Endothelial cell of umbilical vein (primary cell): ENCODE results near the gene FBLN2. TPM values are rescaled to one million over a fixed set of nuclear protein-coding genes. Genes with fewer than 3 reads are reported as not detected.

Source experiments
- BruUV-seq: library from RNA; stranded (reverse); fragments of 400-500 nt; replicated peaks from 2 replicates; lab custom pipeline; 2021; lab: Mats Ljungman, UMichigan
- CTCF ChIA-PET: fragments of 300-600, 350-600 bp; sonication (Branson Sonifier 250); formaldehyde crosslinking; loops from one replicate; lab custom pipeline; 2021; ENCODE audit warnings: antibody characterized with exemption, inconsistent platforms; lab: Charles Lee
- POLR2A ChIA-PET: fragments of 300-600, 350-600 bp; sonication (Branson Sonifier 250); formaldehyde crosslinking; loops from one replicate; lab custom pipeline; 2021; ENCODE audit warnings: antibody characterized with exemption, inconsistent platforms; lab: Charles Lee
- DNase-seq: peaks from one replicate; pipeline ENCODE4 v3.0.0-alpha.2; 2011; ENCODE audit warnings: low read depth, low spot score
- FAIRE-seq: peaks from 2 replicates; lab custom pipeline; 2011; peaks lifted over from hg19 to GRCh38; lab: Jason Lieb, UNC
- H2AFZ ChIP-seq: 2 replicates; pipeline ENCODE4 v1.6.0; 2012; ENCODE audit warnings: low read depth, low read length, control low read depth, inconsistent platforms
- H3K27ac ChIP-seq: 2 replicates; pipeline ENCODE4 v1.5.1; 2011; ENCODE audit warnings: low read depth, mild to moderate bottlenecking, control low read depth, low read length, moderate library complexity; ENCODE audit not compliant: insufficient read depth
- H3K27me3 ChIP-seq, 2 experiments: 2 replicates each; pipeline versions ENCODE4 v1.6.0 to v1.6.1; 2011; ENCODE audit warnings: low read length in 2 of 2, mixed read lengths in 1 of 2; ENCODE audit not compliant: control insufficient read depth in 2 of 2, insufficient read depth in 2 of 2
- H3K36me3 ChIP-seq, 2 experiments: 2 replicates in 1 of 2; 3 replicates in 1 of 2; pipeline ENCODE4 v1.5.1; 2011; ENCODE audit warnings: low read length in 2 of 2, mild to moderate bottlenecking in 1 of 2, moderate library complexity in 1 of 2; ENCODE audit not compliant: control insufficient read depth in 2 of 2, insufficient read depth in 2 of 2; ENCODE audit errors: extremely low read depth in 1 of 2
- H3K4me1 ChIP-seq: 3 replicates; pipeline ENCODE4 v1.5.1; 2011; ENCODE audit warnings: mild to moderate bottlenecking, low read length; ENCODE audit not compliant: control insufficient read depth, insufficient read depth; ENCODE audit errors: extremely low read depth
- H3K4me2 ChIP-seq: 2 replicates; pipeline ENCODE4 v1.6.1; 2011; ENCODE audit warnings: low read length, control low read depth, mixed read lengths; ENCODE audit not compliant: insufficient read depth
- H3K4me3 ChIP-seq, 3 experiments: fragments of 200-600 bp in 1 of 3; sonication (generic), shearing (Covaris generic) in 1 of 3; replicated peaks in 1 of 3; 2 replicates each; pipeline ENCODE4 v1.5.1; 2011 to 2016; ENCODE audit warnings: control low read depth in 3 of 3, low read length in 3 of 3, mild to moderate bottlenecking in 2 of 3, inconsistent platforms in 1 of 3, low read depth in 1 of 3, moderate library complexity in 1 of 3; ENCODE audit not compliant: insufficient read depth in 1 of 3
- H3K79me2 ChIP-seq: 2 replicates; pipeline ENCODE4 v1.6.0; 2012; ENCODE audit warnings: low read length, inconsistent platforms; ENCODE audit not compliant: control insufficient read depth, insufficient read depth
- H3K9ac ChIP-seq: replicated peaks from 2 replicates; pipeline ENCODE3; 2011; ENCODE audit warnings: low read length, control low read depth; ENCODE audit not compliant: insufficient read depth; ENCODE audit errors: extremely low read depth
- H3K9me1 ChIP-seq: replicated peaks from 3 replicates; pipeline ENCODE4 v1.6.0; 2011; ENCODE audit warnings: mild to moderate bottlenecking, low read length; ENCODE audit not compliant: control insufficient read depth, insufficient read depth; ENCODE audit errors: extremely low read depth
- H3K9me3 ChIP-seq: replicated peaks from 2 replicates; pipeline ENCODE4 v1.5.1; 2012; ENCODE audit warnings: low read length, inconsistent platforms; ENCODE audit not compliant: control insufficient read depth, insufficient read depth
- H4K20me1 ChIP-seq: replicated peaks from 2 replicates; pipeline ENCODE3; 2011; ENCODE audit warnings: mild to moderate bottlenecking, low read length; ENCODE audit not compliant: control insufficient read depth, insufficient read depth; ENCODE audit errors: extremely low read depth
- CTCF ChIP-seq, 2 donors: IDR thresholded peaks; 1 replicate in 1 of 2; 2 replicates in 1 of 2; pipeline ENCODE4 v1.5.1; 2011; ENCODE audit warnings: low read length in 2 of 2, mild to moderate bottlenecking in 2 of 2, moderate library complexity in 2 of 2, control low read depth in 1 of 2, inconsistent platforms in 1 of 2, low read depth in 1 of 2; ENCODE audit not compliant: insufficient read depth in 1 of 2; ENCODE audit errors: extremely low read depth in 1 of 2
- EZH2 ChIP-seq: IDR thresholded peaks from 2 replicates; pipeline ENCODE4 v1.6.1; 2012; ENCODE audit warnings: borderline replicate concordance, low read depth, mild to moderate bottlenecking, moderate library complexity, low read length, inconsistent platforms; ENCODE audit not compliant: severe bottlenecking
- FOS ChIP-seq: IDR thresholded peaks from 2 replicates; pipeline ENCODE4 v1.6.1; 2011; ENCODE audit warnings: mild to moderate bottlenecking, low read length, moderate library complexity, borderline replicate concordance; ENCODE audit not compliant: insufficient read depth
- GATA2 ChIP-seq: IDR thresholded peaks from 2 replicates; pipeline ENCODE4 v1.7.0; 2011; ENCODE audit warnings: low read depth, mild to moderate bottlenecking, moderate library complexity, mixed read lengths, low read length; ENCODE audit not compliant: insufficient read length, insufficient read depth
- JUN ChIP-seq: IDR thresholded peaks from 2 replicates; pipeline ENCODE4 v1.6.1; 2011; ENCODE audit warnings: borderline replicate concordance, low read depth; ENCODE audit not compliant: insufficient read length, insufficient read depth
- MAX ChIP-seq: IDR thresholded peaks from 2 replicates; pipeline ENCODE4 v1.6.1; 2011; ENCODE audit not compliant: insufficient read depth, insufficient read length
- MYC ChIP-seq: IDR thresholded peaks from one replicate; pipeline ENCODE4 v1.6.1; 2011; ENCODE audit warnings: mild to moderate bottlenecking, low read depth, low read length
- POLR2A ChIP-seq: IDR thresholded peaks from 2 replicates; pipeline ENCODE4 v1.6.1; 2012; ENCODE audit warnings: low read depth, mild to moderate bottlenecking, control low read depth, low read length
- POLR2AphosphoS5 ChIP-seq: IDR thresholded peaks from 2 replicates; pipeline ENCODE4 v1.6.1; 2012; ENCODE audit warnings: low read depth, mild to moderate bottlenecking, control low read depth, low read length, moderate library complexity; ENCODE audit not compliant: insufficient read depth
- dilution Hi-C: fragments of 300-500 bp; cut with MboI; formaldehyde crosslinking; loops from one replicate; pipeline ENCODE4 v1.15.0; 2019; ENCODE audit warnings: low sequenced_read_pairs; ENCODE audit not compliant: extremely low pct_ligation_motif_present
- intact Hi-C: fragments of 100-400 bp; cut with micrococcal nuclease; formaldehyde crosslinking; loops from one replicate; pipeline ENCODE4 v1.10.0; 2022
- polyA plus RNA-seq, 4 experiments: library from polyadenylated mRNA; depleted of rRNA in 3 of 4; stranded (reverse) in 3 of 4; unstranded in 1 of 4; fragments of >200 nt; gene quantifications; 2 replicates each; pipeline versions ENCODE4 v1.2.1 to v1.2.3, GENCODE V29; 2011 to 2012; ENCODE audit warnings: missing spikeins in 1 of 4
- total RNA-seq: library from RNA; stranded (reverse); gene quantifications from 2 replicates; pipeline ENCODE4 v1.2.3, GENCODE V29; 2021

The FBLN2 gene
- total and polyA plus RNA-seq, 2 donors (not counting 3 experiments of a cell fraction or from before 2014, with no cell fraction given), result 1.4 to 1.9 TPM

- Histone ChIP-seq H2AFZ (no peak overlapping the region), H3K79me2 (no peaks in the 10 kb centered on the region), H3K36me3 (no peaks in the 10 kb centered on the region), H3K4me2 (no peak overlapping the region), H3K27me3 (no peaks in the 10 kb centered on the region), H4K20me1 (no peaks in the 10 kb centered on the region), H3K9me1 (no peaks in the 10 kb centered on the region), H3K27ac (no peak overlapping the region), H3K9ac (no peak overlapping the region), H3K9me3 (no peaks in the 10 kb centered on the region), H3K4me3 (no peak overlapping the region), H3K4me1 (no peaks in the 10 kb centered on the region)
- DNase-seq, result no peak
- dilution Hi-C loops, result no loop called here
- BruUV-seq, result no TSS peak
- FAIRE-seq, result no peak
- POLR2A ChIA-PET, result no interaction called here
- intact Hi-C loops, result no loop called here
- CTCF ChIA-PET, result interaction anchor here (1.2 to 3.0 kb wide), 4 partner anchors 9 to 150 kb away, joined by 4 to 27 read pairs (median 10); no protein-coding TSS in a partner anchor
- no peak for TF ChIP-seq EZH2
- no peak for TF ChIP-seq POLR2AphosphoS5
- no peak for TF ChIP-seq MYC
- no peak for TF ChIP-seq GATA2
- TF ChIP-seq FOS, result no peak
- TF ChIP-seq POLR2A, result no peak
- TF ChIP-seq MAX, result no peak
- no peak for TF ChIP-seq JUN
- TF ChIP-seq CTCF (IDR thresholded peaks at IDR 0.05; ENCODE audit: extremely low read depth in 1 of 2, insufficient read depth in 1 of 2, low read depth in 1 of 2, low read length in 2 of 2), result no peak
Observed at GRCh38 chr3:13507570-13508339, 41.2 kb upstream of the FBLN2 start.
